Caco-2 (cell line): ENCODE data around the gene TOE1. TPM values are rescaled to one million over a fixed set of nuclear protein-coding genes. Genes with fewer than 3 reads are reported as not detected.

ENCODE experiments used
- BruUV-seq: library from RNA; stranded (reverse); fragments of 400-500 nt; replicated peaks from 2 replicates; lab custom pipeline; 2021; lab: Mats Ljungman, UMichigan
- CTCF ChIA-PET: fragments of 300-600 bp; sonication (Branson Sonifier 250); formaldehyde crosslinking; loops from one replicate; lab custom pipeline; 2022; ENCODE audit warnings: antibody characterized with exemption; lab: Charles Lee
- POLR2A ChIA-PET: fragments of 300-600 bp; sonication (Branson Sonifier 250); formaldehyde crosslinking; loops from one replicate; lab custom pipeline; 2022; ENCODE audit warnings: antibody characterized with exemption; lab: Charles Lee
- DNase-seq, 2 experiments: peaks; one replicate each; pipeline versions ENCODE4 v3.0.0 to v3.0.0-alpha.2; 2020 to 2022
- H3K27me3 ChIP-seq: replicated peaks from 2 replicates; pipeline ENCODE4 v1.6.0; 2011; ENCODE audit warnings: low read length; ENCODE audit not compliant: control insufficient read depth, insufficient read depth
- H3K36me3 ChIP-seq: 2 replicates; pipeline ENCODE4 v1.5.1; 2011; ENCODE audit warnings: low read length; ENCODE audit not compliant: control insufficient read depth, insufficient read depth
- H3K4me1 ChIP-seq: fragments of 250-450 bp; sonication (Bioruptor Pico); 2 replicates; pipeline ENCODE4 v1.5.1; 2020; ENCODE audit warnings: mild to moderate bottlenecking
- H3K4me3 ChIP-seq: 2 replicates; pipeline ENCODE4 v1.5.1; 2011; ENCODE audit warnings: low read depth, mild to moderate bottlenecking, control low read depth, low read length
- H3K9me3 ChIP-seq: fragments of 250-450 bp; sonication (Bioruptor Pico); 2 replicates; pipeline ENCODE4 v1.5.1; 2020; ENCODE audit warnings: mild to moderate bottlenecking, moderate library complexity
- H3K27ac Mint-ChIP-seq: one replicate; pipeline ENCODE4 v1.8.0; 2022; ENCODE audit warnings: mixed read lengths; ENCODE audit not compliant: unreplicated experiment
- H3K27me3 Mint-ChIP-seq: one replicate; pipeline ENCODE4 v1.8.0; 2022; ENCODE audit warnings: mixed read lengths; ENCODE audit not compliant: insufficient read depth, unreplicated experiment
- H3K36me3 Mint-ChIP-seq: one replicate; pipeline ENCODE4 v1.8.0; 2022; ENCODE audit warnings: mild to moderate bottlenecking, mixed read lengths; ENCODE audit not compliant: insufficient read depth, unreplicated experiment
- H3K4me1 Mint-ChIP-seq: one replicate; pipeline ENCODE4 v1.8.0; 2022; ENCODE audit warnings: low read depth, mixed read lengths; ENCODE audit not compliant: unreplicated experiment
- H3K4me3 Mint-ChIP-seq: one replicate; pipeline ENCODE4 v1.8.0; 2022; ENCODE audit warnings: mild to moderate bottlenecking, moderate library complexity, mixed read lengths; ENCODE audit not compliant: unreplicated experiment
- H3K9me3 Mint-ChIP-seq: one replicate; pipeline ENCODE4 v1.8.0; 2022; ENCODE audit warnings: mixed read lengths; ENCODE audit not compliant: unreplicated experiment
- CTCF ChIP-seq, 2 experiments: fragments of 200-600 bp in 1 of 2; IDR thresholded peaks; 1 replicate in 1 of 2; 2 replicates in 1 of 2; pipeline versions ENCODE4 v1.5.1 to v1.8.0; 2011 to 2022; ENCODE audit warnings: antibody characterized with exemption in 1 of 2, control low read depth in 1 of 2, inconsistent platforms in 1 of 2, low read depth in 1 of 2, low read length in 1 of 2, mild to moderate bottlenecking in 1 of 2, moderate library complexity in 1 of 2; ENCODE audit not compliant: insufficient read depth in 1 of 2, severe bottlenecking in 1 of 2, unreplicated experiment in 1 of 2
- intact Hi-C: fragments of 100-400 bp; cut with micrococcal nuclease; formaldehyde crosslinking; loops from one replicate; pipeline ENCODE4 v1.10.0; 2022; ENCODE audit not compliant: unreplicated experiment
- total RNA-seq: library from RNA; stranded (reverse); gene quantifications from 2 replicates; pipeline ENCODE4 v1.2.3, GENCODE V29; 2022

The TOE1 gene
- total RNA-seq, 1 experiment from 2014 or later = 15.5 TPM

- Histone ChIP-seq H3K36me3 (no peaks in the 10 kb centered on the region; the same call in 1 of the 2 replicates), H3K9me3 (no peaks in the 10 kb centered on the region), H3K27me3 (no peaks in the 10 kb centered on the region), H3K4me3 (no peak overlapping the region), H3K4me1 (peaks cover 24% of the 10 kb centered on the region)
- no peaks in the 10 kb centered on the region for H3K27me3 Mint-ChIP-seq
- no TSS peak for BruUV-seq
- H3K27ac Mint-ChIP-seq = peak overlapping the region; percentile 46
- POLR2A ChIA-PET = interaction anchor here (0.5 to 2.1 kb wide), 4 partner anchors 8 to 1483 kb away, joined by 3 to 10 read pairs (median 4); partner anchors contain the start of genes HPDL, MUTYH and TOE1
- DNase-seq = no peak
- CTCF ChIA-PET = interaction anchor here (0.6 to 0.7 kb wide), 2 partner anchors 114 to 145 kb away, joined by 3 to 5 read pairs; no protein-coding TSS in a partner anchor
- peaks cover 45% of the 10 kb centered on the region for H3K36me3 Mint-ChIP-seq
- TF ChIP-seq CTCF (IDR thresholded peaks at IDR 0.05; ENCODE audit: insufficient read depth in 1 of 2, low read depth in 1 of 2, low read length in 1 of 2, severe bottlenecking in 1 of 2, unreplicated experiment in 1 of 2) = no peak
- no peak overlapping the region for H3K4me3 Mint-ChIP-seq
- peaks cover 19% of the 10 kb centered on the region for H3K4me1 Mint-ChIP-seq
- H3K9me3 Mint-ChIP-seq = no peaks in the 10 kb centered on the region
- intact Hi-C loops = no loop called here
Observed at GRCh38 chr1:45348020-45348419, 8.1 kb downstream of the TOE1 start.

- no peak for DNase-seq
- Histone ChIP-seq H3K27me3 (no peaks in the 10 kb centered on the region), H3K4me3 (no peak overlapping the region), H3K9me3 (no peaks in the 10 kb centered on the region), H3K4me1 (peaks cover 24% of the 10 kb centered on the region), H3K36me3 (no peaks in the 10 kb centered on the region; the same call in none of the 2 replicates)
- ChIA-PET CTCF (interaction anchor here (0.6 to 0.7 kb wide), 2 partner anchors 114 to 145 kb away, joined by 3 to 5 read pairs; no protein-coding TSS in a partner anchor), POLR2A (interaction anchor here (0.5 to 2.1 kb wide), 4 partner anchors 8 to 1482 kb away, joined by 3 to 10 read pairs (median 4); partner anchors contain the start of genes HPDL, MUTYH and TOE1)
- BruUV-seq = no TSS peak
- no peak overlapping the region for H3K4me3 Mint-ChIP-seq
- TF ChIP-seq CTCF (IDR thresholded peaks at IDR 0.05; ENCODE audit: insufficient read depth in 1 of 2, low read depth in 1 of 2, low read length in 1 of 2, severe bottlenecking in 1 of 2, unreplicated experiment in 1 of 2) = no peak
- no peaks in the 10 kb centered on the region for H3K9me3 Mint-ChIP-seq
- H3K27me3 Mint-ChIP-seq = no peaks in the 10 kb centered on the region
- H3K36me3 Mint-ChIP-seq = peaks cover 39% of the 10 kb centered on the region
- intact Hi-C loops = no loop called here
- peak overlapping the region; percentile 46 for H3K27ac Mint-ChIP-seq
- peaks cover 19% of the 10 kb centered on the region for H3K4me1 Mint-ChIP-seq
Observed at GRCh38 chr1:45348609-45348965, 8.6 kb downstream of the TOE1 start.

- CTCF ChIA-PET = no interaction called here
- Mint-ChIP-seq H3K4me3 (no peak overlapping the region), H3K36me3 (peaks cover 41% of the 10 kb centered on the region), H3K4me1 (peaks cover 19% of the 10 kb centered on the region), H3K9me3 (no peaks in the 10 kb centered on the region), H3K27ac (peak overlapping the region; percentile 46), H3K27me3 (no peaks in the 10 kb centered on the region)
- TF ChIP-seq CTCF (IDR thresholded peaks at IDR 0.05; ENCODE audit: insufficient read depth in 1 of 2, low read depth in 1 of 2, low read length in 1 of 2, severe bottlenecking in 1 of 2, unreplicated experiment in 1 of 2) = no peak
- Histone ChIP-seq H3K36me3 (peaks cover 3% of the 10 kb centered on the region), H3K9me3 (no peaks in the 10 kb centered on the region), H3K4me1 (peaks cover 24% of the 10 kb centered on the region), H3K4me3 (no peak overlapping the region), H3K27me3 (no peaks in the 10 kb centered on the region)
- POLR2A ChIA-PET = interaction anchor here (1.8 to 2.1 kb wide), 2 partner anchors 9 to 22 kb away, joined by 5 to 10 read pairs; partner anchors contain the start of genes HPDL, MUTYH and TOE1
- intact Hi-C loops = no loop called here
- no TSS peak for BruUV-seq
- no peak for DNase-seq
Observed at GRCh38 chr1:45348966-45349677, 9.2 kb downstream of the TOE1 start.
